Esophagus muscularis mucosa (tissue), 4 donors: ENCODE results near the gene CEP250. TPM values are rescaled to one million over a fixed set of nuclear protein-coding genes. Genes with fewer than 3 reads are reported as not detected.

Experiments used
- DNase-seq: peaks from one replicate; pipeline ENCODE4 v3.0.0-alpha.2; 2017; ENCODE audit errors: extremely low spot score
- H3K27ac ChIP-seq, 4 donors: fragments of 200-600 bp; sonication (generic); replicated peaks in 1 of 4; 1 replicate in 3 of 4; 2 replicates in 1 of 4; pipeline ENCODE4 v1.5.1; 2016 to 2019; ENCODE audit warnings: mild to moderate bottlenecking in 1 of 4
- H3K27me3 ChIP-seq, 4 donors: fragments of 200-600 bp; sonication (generic); one replicate each; pipeline versions ENCODE4 v1.5.1 to v1.6.0; 2016 to 2019
- H3K36me3 ChIP-seq, 4 donors: fragments of 200-600 bp; sonication (generic); one replicate each; pipeline ENCODE4 v1.5.1; 2016 to 2019
- H3K4me1 ChIP-seq, 4 donors: fragments of 200-600 bp; sonication (generic); one replicate each; pipeline ENCODE4 v1.5.1; 2016 to 2019
- H3K4me3 ChIP-seq, 4 donors: fragments of 200-600 bp; sonication (generic); 1 replicate in 2 of 4; 2 replicates in 2 of 4; pipeline ENCODE4 v1.5.1; 2016 to 2019; ENCODE audit warnings: mild to moderate bottlenecking in 4 of 4, moderate library complexity in 1 of 4
- H3K9me3 ChIP-seq, 4 donors: fragments of 200-600 bp; sonication (generic); 1 replicate in 3 of 4; 2 replicates in 1 of 4; pipeline ENCODE4 v1.5.1; 2016 to 2019
- CTCF ChIP-seq, 3 experiments: fragments of 200-600 bp in 2 of 3; fragments of 450-650 bp in 1 of 3; sonication (generic) in 2 of 3; IDR thresholded peaks; one replicate each; pipeline ENCODE4 v1.5.1; 2017 to 2019; ENCODE audit warnings: antibody characterized with exemption in 3 of 3, mild to moderate bottlenecking in 2 of 3, moderate library complexity in 1 of 3
- EP300 ChIP-seq: sonication (generic); formaldehyde crosslinking; IDR thresholded peaks from one replicate; pipeline ENCODE4 v1.6.1; 2017; ENCODE audit warnings: antibody characterized with exemption
- POLR2A ChIP-seq: fragments of 450-650 bp; IDR thresholded peaks from one replicate; pipeline ENCODE4 v1.6.1; 2017; ENCODE audit warnings: antibody characterized with exemption, moderate library complexity, mild to moderate bottlenecking, low read depth
- POLR2AphosphoS5 ChIP-seq, 2 donors: sonication (generic); formaldehyde crosslinking; IDR thresholded peaks; one replicate each; pipeline ENCODE4 v1.6.1; 2017; ENCODE audit warnings: antibody characterized with exemption in 2 of 2
- WGBS: methylation state at CpG from one replicate; pipeline ENCODE4 v1.1.5; 2018; 5-methylcytosine and 5-hydroxymethylcytosine counted together
- intact Hi-C: fragments of 100-400 bp; cut with DNase I; formaldehyde crosslinking; loops from one replicate; pipeline ENCODE4 v1.15.1; 2023
- total RNA-seq, 4 donors: library from RNA; depleted of rRNA; stranded (reverse); fragments of >200 nt; gene quantifications; one replicate each; pipeline versions ENCODE4 v1.1.0 to v1.2.1, GENCODE V29; 2016

The CEP250 gene
- total RNA-seq = 10 to 100 TPM; 17.7 to 35.8 (median 23.7) TPM

- H3K27ac ChIP-seq = peak within 1 kb of the TSS; percentile 87 to 94 (median 89)
- H3K4me1 ChIP-seq = peaks cover 11 to 26% (median 21%) of the 10 kb centered on the region in 4 donors
- intact Hi-C loops = loop anchor here (10.0 kb wide), 1 partner anchor 310 kb away; the partner anchor contains the start of gene EDEM2
- H3K9me3 ChIP-seq = no peaks in the 10 kb centered on the region
- TF ChIP-seq POLR2AphosphoS5 (IDR thresholded peaks at IDR 0.05) = peak; percentile 30 to 57
- no peak for TF ChIP-seq EP300
- TF ChIP-seq POLR2A = no peak
- no peak for TF ChIP-seq CTCF (IDR thresholded peaks at IDR 0.05)
- H3K4me3 ChIP-seq = peak within 1 kb of the TSS; percentile 63 to 96 (median 90)
- WGBS = 0% methylated on average over 18 of the region's 59 CpGs
- DNase-seq = peak; percentile 97
- H3K27me3 ChIP-seq = no peaks in the 10 kb centered on the region
- peaks cover 1 to 5% (median 2%) of the 10 kb centered on the region in 4 donors for H3K36me3 ChIP-seq
Measured at GRCh38 chr20:35454881-35455609, at the start of gene CEP250. CEP250 (plus strand) TSS chr20:35455598; CDS start chr20:35462368, 6,770 bp downstream.

GRCh38 chr20:35405775-35406174, 49.6 kb upstream of the CEP250 start:
- no peaks in the 10 kb centered on the region for H3K27me3 ChIP-seq
- no peak overlapping the region for H3K4me3 ChIP-seq
- WGBS = 94% methylated on average over 3 of the region's 3 CpGs
- no peak for TF ChIP-seq CTCF (IDR thresholded peaks at IDR 0.05)
- no peak for TF ChIP-seq EP300
- TF ChIP-seq POLR2AphosphoS5 (IDR thresholded peaks at IDR 0.05) = no peak
- no peak for TF ChIP-seq POLR2A
- H3K27ac ChIP-seq = no peak overlapping the region
- peaks cover 18 to 45% (median 38%) of the 10 kb centered on the region in 4 donors for H3K36me3 ChIP-seq
- H3K4me1 ChIP-seq = peaks cover 2 to 15% (median 8%) of the 10 kb centered on the region in 4 donors
- no peaks in the 10 kb centered on the region for H3K9me3 ChIP-seq
- intact Hi-C loops = no loop called here
- DNase-seq = no peak

- Histone ChIP-seq H3K4me3 (no peak overlapping the region), H3K36me3 (peaks cover 18 to 45% (median 38%) of the 10 kb centered on the region in 4 donors), H3K4me1 (peaks cover 7 to 22% (median 20%) of the 10 kb centered on the region in 4 donors), H3K9me3 (no peaks in the 10 kb centered on the region), H3K27ac (no peak overlapping the region), H3K27me3 (no peaks in the 10 kb centered on the region)
- intact Hi-C loops = no loop called here
- no peak for DNase-seq
- TF ChIP-seq POLR2A (no peak), EP300 (no peak), POLR2AphosphoS5 (IDR thresholded peaks at IDR 0.05) (no peak), CTCF (IDR thresholded peaks at IDR 0.05) (no peak)
- 96% methylated on average over 3 of the region's 3 CpGs for WGBS
Measured at GRCh38 chr20:35408270-35408669, 47.1 kb upstream of the CEP250 start.

- Histone ChIP-seq H3K4me1 (peaks cover 7 to 21% (median 20%) of the 10 kb centered on the region in 4 donors), H3K36me3 (peaks cover 18 to 43% (median 36%) of the 10 kb centered on the region in 4 donors), H3K27me3 (no peaks in the 10 kb centered on the region), H3K9me3 (no peaks in the 10 kb centered on the region), H3K27ac (no peak overlapping the region), H3K4me3 (no peak overlapping the region)
- intact Hi-C loops = no loop called here
- no peak for DNase-seq
- TF ChIP-seq POLR2A (no peak), POLR2AphosphoS5 (IDR thresholded peaks at IDR 0.05) (no peak), EP300 (no peak), CTCF (IDR thresholded peaks at IDR 0.05) (no peak)
- 75% methylated on average over 3 of the region's 3 CpGs for WGBS
Measured at GRCh38 chr20:35409542-35409941, 45.9 kb upstream of the CEP250 start.
